Upper lobe of left lung (tissue), 6 donors: Measurements from ENCODE around the gene KDM5A. TPM values are rescaled to one million over a fixed set of nuclear protein-coding genes. Genes with fewer than 3 reads are reported as not detected.
A peak's percentile ranks its signal among the peaks of the same experiment; 100 is the strongest.

ENCODE experiments used
- ATAC-seq, 2 donors: fragments of 200-7000 bp; cut with Tn5 transposase; one replicate each; pipeline ENCODE4 v1.9.1; 2022; ENCODE audit warnings: mild to moderate bottlenecking in 2 of 2, moderate library complexity in 2 of 2; ENCODE audit not compliant: low FRiP score in 2 of 2
- DNase-seq, 2 donors: peaks; one replicate each; pipeline ENCODE4 v3.0.0-alpha.2; 2019 to 2020
- H3K27ac ChIP-seq, 4 donors: fragments of 200-600 bp; sonication (generic); one replicate each; pipeline ENCODE4 v1.5.1; 2016 to 2019
- H3K27me3 ChIP-seq, 4 donors: fragments of 200-600 bp; sonication (generic); one replicate each; pipeline ENCODE4 v1.5.1; 2017 to 2019
- H3K36me3 ChIP-seq, 4 donors: fragments of 200-600 bp; sonication (generic); one replicate each; pipeline ENCODE4 v1.5.1; 2016 to 2019
- H3K4me1 ChIP-seq, 4 donors: fragments of 200-600 bp; sonication (generic); one replicate each; pipeline ENCODE4 v1.5.1; 2018 to 2019
- H3K4me3 ChIP-seq, 4 donors: fragments of 200-600 bp; sonication (generic); one replicate each; pipeline ENCODE4 v1.5.1; 2017 to 2019; ENCODE audit warnings: mild to moderate bottlenecking in 2 of 4, moderate library complexity in 1 of 4
- H3K9me3 ChIP-seq, 4 donors: fragments of 200-600 bp; sonication (generic); one replicate each; pipeline ENCODE4 v1.5.1; 2018 to 2019
- CTCF ChIP-seq, 6 experiments: fragments of 450-650 bp in 4 of 6; fragments of 200-600 bp in 2 of 6; sonication (generic) in 2 of 6; IDR thresholded peaks; one replicate each; pipeline ENCODE4 v1.5.1; 2016 to 2019; ENCODE audit warnings: antibody characterized with exemption in 6 of 6
- EP300 ChIP-seq, 4 donors: sonication (generic); formaldehyde crosslinking; IDR thresholded peaks; one replicate each; pipeline ENCODE4 v1.5.1; 2017; ENCODE audit warnings: antibody characterized with exemption in 4 of 4, control low read depth in 2 of 4
- POLR2A ChIP-seq, 4 donors: fragments of 450-650 bp; IDR thresholded peaks; one replicate each; pipeline ENCODE4 v1.5.1; 2016 to 2017; ENCODE audit warnings: antibody characterized with exemption in 4 of 4, mild to moderate bottlenecking in 2 of 4
- POLR2AphosphoS5 ChIP-seq, 2 donors: sonication (generic); formaldehyde crosslinking; IDR thresholded peaks; one replicate each; pipeline ENCODE4 v1.5.1; 2017; ENCODE audit warnings: antibody characterized with exemption in 2 of 2
- WGBS, 2 donors: methylation state at CpG; one replicate each; pipeline ENCODE4 v1.1.5; 2017 to 2018; 5-methylcytosine and 5-hydroxymethylcytosine counted together
- total RNA-seq, 6 donors: library from RNA; depleted of rRNA in 4 of 6; stranded (reverse); fragments of >200 nt in 4 of 6; gene quantifications; one replicate each; pipeline versions ENCODE4 v1.1.0 to v1.2.1, GENCODE V29; 2016 to 2021
- donor health status: DM: no; HTN: no; CAD: no; lungs with moderate emphysema.
- donor health status: DM: no; HTN: yes; CAD: no; lungs with severe emphysema.

Gene KDM5A
- total RNA-seq, 6 donors from 2014 or later: 51.2 to 79.6 (median 60.1) TPM

- no peaks in the 10 kb centered on the region for H3K9me3 ChIP-seq
- H3K4me1 ChIP-seq: no peaks in the 10 kb centered on the region
- peaks cover 49 to 98% (median 79%) of the 10 kb centered on the region in 4 donors for H3K36me3 ChIP-seq
- 81 to 86% methylated on average over 1 of the region's 1 CpG for WGBS, 2 donors
- ATAC-seq: no peak
- no peak overlapping the region for H3K27ac ChIP-seq
- peak in 2 of 6 experiments; percentile 14 to 15 for TF ChIP-seq CTCF (IDR thresholded peaks at IDR 0.05)
- no peak for TF ChIP-seq EP300 (IDR thresholded peaks at IDR 0.05)
- no peaks in the 10 kb centered on the region for H3K27me3 ChIP-seq
- no peak overlapping the region for H3K4me3 ChIP-seq
- no peak for DNase-seq
These were observed 67.4 kb downstream of the KDM5A start for GRCh38 chr12:321606-322326.

GRCh38 chr12:318759-319515 lies 70.2 kb downstream of the KDM5A start:
- TF ChIP-seq POLR2AphosphoS5 (IDR thresholded peaks at IDR 0.05): no peak
- no peak for TF ChIP-seq CTCF (IDR thresholded peaks at IDR 0.05)
- no peak for TF ChIP-seq EP300 (IDR thresholded peaks at IDR 0.05)
- TF ChIP-seq POLR2A (IDR thresholded peaks at IDR 0.05): no peak
- DNase-seq: no peak

GRCh38 chr12:308511-308910 lies 80.6 kb downstream of the KDM5A start:
- no peak overlapping the region for H3K4me3 ChIP-seq
- ATAC-seq (no peak), DNase-seq (no peak)
- H3K27ac ChIP-seq: no peak overlapping the region
- TF ChIP-seq CTCF (IDR thresholded peaks at IDR 0.05) (no peak), POLR2A (IDR thresholded peaks at IDR 0.05) (no peak), EP300 (IDR thresholded peaks at IDR 0.05) (no peak), POLR2AphosphoS5 (IDR thresholded peaks at IDR 0.05) (no peak)
- no peaks in the 10 kb centered on the region for H3K27me3 ChIP-seq
- H3K4me1 ChIP-seq: no peaks in the 10 kb centered on the region
- no peaks in the 10 kb centered on the region for H3K9me3 ChIP-seq
- H3K36me3 ChIP-seq: peaks cover 53 to 97% (median 77%) of the 10 kb centered on the region in 4 donors
- 75 to 77% methylated on average over 2 of the region's 2 CpGs for WGBS, 2 donors

More at GRCh38 chr12:318759-319515, 70.2 kb downstream of the KDM5A start:
- 68 to 73% methylated on average over 9 of the region's 9 CpGs for WGBS, 2 donors
- Histone ChIP-seq H3K9me3 (no peaks in the 10 kb centered on the region), H3K36me3 (peaks cover 44 to 94% (median 72%) of the 10 kb centered on the region in 4 donors), H3K27ac (no peak overlapping the region), H3K4me3 (no peak overlapping the region), H3K27me3 (no peaks in the 10 kb centered on the region), H3K4me1 (no peaks in the 10 kb centered on the region)
- ATAC-seq: no peak

- WGBS, 2 donors: 97 to 100% methylated on average over 8 to 10 of the region's 10 CpGs
- Histone ChIP-seq H3K4me3 (no peak overlapping the region), H3K36me3 (peaks cover 53 to 97% (median 70%) of the 10 kb centered on the region in 4 donors), H3K4me1 (no peaks in the 10 kb centered on the region), H3K9me3 (no peaks in the 10 kb centered on the region), H3K27me3 (no peaks in the 10 kb centered on the region), H3K27ac (no peak overlapping the region)
- ATAC-seq (no peak), DNase-seq (no peak)
- TF ChIP-seq EP300 (IDR thresholded peaks at IDR 0.05) (no peak), POLR2A (IDR thresholded peaks at IDR 0.05) (no peak), CTCF (IDR thresholded peaks at IDR 0.05) (no peak), POLR2AphosphoS5 (IDR thresholded peaks at IDR 0.05) (no peak)
These were observed 81.7 kb downstream of the KDM5A start for GRCh38 chr12:307406-307805.
